NCI-H446 treated with DMSO at 0.1 percent for 48 hours (cell line): ENCODE results near the gene CHRFAM7A.
"Not testable (repeated sequence)": the region's sequence is repeated elsewhere in the genome, so short reads cannot be mapped to it uniquely, and the experiment has no call there.

Experiments used
- DNase-seq: peaks from one replicate; lab custom pipeline; 2025; lab: John Stamatoyannopoulos, UW

Gene CHRFAM7A

DNA sequence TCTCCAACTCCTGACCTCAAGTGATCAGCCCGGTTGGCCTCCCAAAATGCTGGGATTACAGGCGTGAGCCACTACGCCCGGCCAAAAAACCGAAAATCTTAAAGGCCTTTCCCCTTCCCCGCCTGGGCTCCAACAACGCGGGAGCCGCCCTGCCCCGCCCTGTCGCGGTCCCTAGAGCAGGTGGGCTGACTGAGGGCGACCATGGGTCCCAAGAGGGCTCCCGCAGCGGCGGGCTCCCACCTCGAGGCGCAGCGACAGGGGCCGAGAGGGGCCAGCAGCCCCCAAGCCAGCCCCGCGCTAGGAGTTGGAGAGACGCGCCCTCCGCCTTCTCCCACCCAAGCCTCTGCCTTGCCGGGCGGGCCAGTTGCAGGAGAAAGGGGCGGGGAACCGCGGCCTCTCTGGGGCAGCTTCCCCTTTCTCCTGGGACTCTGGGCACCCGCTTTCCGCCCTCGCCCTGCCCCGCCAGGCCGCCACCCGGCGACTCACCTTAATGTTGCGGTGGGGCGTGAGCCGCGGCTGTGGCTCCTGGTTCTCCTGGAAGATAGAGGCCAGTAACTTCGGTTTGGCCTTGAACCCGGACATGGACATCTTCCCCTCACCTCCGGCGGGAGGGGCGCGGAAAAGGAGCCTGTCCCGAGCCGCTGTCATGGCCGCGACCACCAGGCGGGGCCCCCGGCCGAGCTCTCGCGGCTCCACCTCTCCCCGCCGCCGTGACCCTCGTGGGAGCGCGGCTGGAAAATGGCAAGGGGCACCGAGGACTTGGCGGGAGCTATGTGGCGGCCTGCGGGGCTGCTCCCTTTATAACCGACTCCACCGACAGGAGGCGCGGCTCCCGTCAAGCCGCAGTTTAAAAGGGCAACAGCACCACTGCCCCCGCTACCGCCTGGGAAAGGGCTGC is at the start of gene CHRFAM7A:
Gene CHRFAM7A (minus strand): TSS at position 775 of the 898 bp plus-strand sequence. CDS start 10,189 bp downstream, outside the sequence.
- DNase-seq, result not testable (repeated sequence)

GRCh38 chr15:30438348-30438747 is 45.0 kb upstream of the CHRFAM7A start:
- not testable (repeated sequence) for DNase-seq

DNA sequence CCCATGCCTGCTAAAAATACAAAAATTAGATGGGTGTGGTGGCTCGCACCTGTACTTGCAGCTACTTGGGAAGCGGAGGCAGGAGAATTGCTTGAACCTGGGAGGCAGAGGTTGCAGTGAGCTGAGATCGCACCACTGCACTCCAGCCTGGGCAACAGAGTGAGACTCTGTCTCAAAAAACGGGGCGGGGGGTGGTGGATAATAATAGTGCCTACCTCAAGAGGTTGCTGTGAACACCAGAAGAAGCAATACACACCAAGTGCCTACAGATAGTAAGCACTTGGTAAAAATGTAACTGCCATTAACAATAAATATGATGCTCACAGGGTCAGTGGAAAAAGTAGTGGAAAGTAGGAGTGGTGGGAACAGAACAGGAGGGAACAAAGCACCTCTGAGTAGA is 42.5 kb upstream of the CHRFAM7A start:
- DNase-seq, result not testable (repeated sequence)

- DNase-seq, result not testable (repeated sequence)
Observed at GRCh38 chr15:30420723-30421122, 27.4 kb upstream of the CHRFAM7A start.

- DNase-seq, result not testable (repeated sequence)
Observed at GRCh38 chr15:30414160-30414559, 20.8 kb upstream of the CHRFAM7A start, which contains the start of gene GOLGA8R. TSS of gene GOLGA8R (minus strand) at chr15:30414260. CDS start at chr15:30414162, 98 bp downstream.

GRCh38 chr15:30407636-30408035 is 14.3 kb upstream of the CHRFAM7A start:
- not testable (repeated sequence) for DNase-seq

DNA sequence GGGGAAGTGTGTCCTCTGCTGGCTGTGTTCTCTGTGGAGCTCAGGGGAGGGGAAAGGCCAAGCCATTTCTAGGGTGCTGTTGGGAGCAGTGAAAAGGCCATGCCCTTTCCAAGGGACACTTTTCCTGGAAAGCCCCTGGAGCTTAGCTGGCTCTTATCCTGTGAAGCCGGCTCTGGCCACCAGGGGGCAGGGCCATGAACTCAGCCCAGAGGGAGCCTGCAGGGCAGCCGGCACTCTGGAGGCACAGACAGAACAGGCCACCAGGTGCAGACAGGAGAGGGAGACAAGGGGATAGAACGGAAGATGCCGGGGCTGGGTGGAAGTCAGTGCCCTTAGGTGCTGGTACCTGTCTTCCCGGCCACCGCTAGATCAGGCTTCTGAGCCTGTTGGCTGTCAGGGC is 5.6 kb upstream of the CHRFAM7A start:
- DNase-seq, result not testable (repeated sequence)

GRCh38 chr15:30393664-30393991 is 288 bp upstream of the CHRFAM7A start:
- DNase-seq, result not testable (repeated sequence)

- not testable (repeated sequence) for DNase-seq
Observed at GRCh38 chr15:30386318-30386887, 6.9 kb downstream of the CHRFAM7A start.

GRCh38 chr15:30377082-30377413 is 16.3 kb downstream of the CHRFAM7A start:
- not testable (repeated sequence) for DNase-seq

GRCh38 chr15:30376375-30377081 is 16.8 kb downstream of the CHRFAM7A start:
- DNase-seq, result not testable (repeated sequence)

GRCh38 chr15:30375872-30376271 is 17.5 kb downstream of the CHRFAM7A start:
- not testable (repeated sequence) for DNase-seq

DNA sequence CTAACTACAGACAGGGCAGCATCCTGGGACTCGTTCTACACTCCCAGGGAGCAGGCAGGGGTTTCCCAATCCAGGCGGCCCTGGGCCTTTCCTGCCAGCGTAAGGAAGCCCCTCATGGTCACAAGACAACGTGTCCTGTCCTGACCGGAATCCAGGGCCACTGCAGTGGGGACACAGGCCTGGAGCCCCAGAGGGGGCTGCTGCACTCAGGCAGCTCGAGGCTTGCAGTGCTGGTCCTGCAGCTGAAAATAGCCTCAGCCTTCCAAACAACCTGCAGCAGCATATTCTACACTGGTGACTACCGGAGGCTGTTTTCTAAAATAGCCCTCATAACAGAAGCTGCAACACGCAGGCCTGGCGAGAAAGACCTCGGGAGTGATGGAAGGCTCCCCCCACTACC is 18.5 kb downstream of the CHRFAM7A start:
- DNase-seq, result not testable (repeated sequence)

DNA sequence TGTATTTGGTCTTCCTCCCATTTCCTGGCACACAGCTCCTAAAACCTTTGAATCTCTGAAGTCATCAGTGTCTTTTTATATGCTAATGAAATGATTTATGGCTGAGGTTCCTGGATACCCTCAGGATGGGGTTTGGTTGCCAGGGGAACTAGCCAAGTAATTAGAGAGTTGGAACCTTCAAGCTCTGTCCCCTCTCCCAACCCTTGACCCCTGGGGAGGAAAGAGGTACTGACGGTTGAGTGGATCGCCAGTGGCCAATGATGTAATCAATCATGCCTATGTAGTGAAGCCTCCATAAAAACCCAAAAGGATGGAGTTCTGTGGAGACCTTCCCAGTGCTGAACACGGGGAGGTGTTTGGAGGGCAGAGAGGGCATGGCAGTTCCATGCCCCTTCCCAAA is 25.1 kb downstream of the CHRFAM7A start:
- DNase-seq, result not testable (repeated sequence)

DNA sequence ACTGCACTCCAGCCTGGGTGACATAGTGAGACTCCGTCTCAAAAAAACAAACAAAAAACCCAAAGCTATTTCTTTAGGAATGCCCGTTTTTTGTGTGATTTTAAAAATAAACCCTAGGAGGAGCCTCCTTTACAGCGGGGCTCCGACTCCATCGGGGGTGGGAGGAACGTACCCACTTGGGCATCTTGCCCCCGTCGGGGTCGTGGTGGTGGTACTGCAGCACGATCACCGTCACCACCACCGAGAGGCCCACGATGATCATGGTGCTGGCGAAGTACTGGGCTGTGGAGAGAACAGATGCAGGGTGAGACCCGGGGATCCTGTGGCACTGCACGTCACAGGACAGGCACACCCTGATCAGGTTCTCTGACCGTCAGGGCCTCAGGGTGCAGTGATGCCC is 26.1 kb downstream of the CHRFAM7A start:
- not testable (repeated sequence) for DNase-seq

DNA sequence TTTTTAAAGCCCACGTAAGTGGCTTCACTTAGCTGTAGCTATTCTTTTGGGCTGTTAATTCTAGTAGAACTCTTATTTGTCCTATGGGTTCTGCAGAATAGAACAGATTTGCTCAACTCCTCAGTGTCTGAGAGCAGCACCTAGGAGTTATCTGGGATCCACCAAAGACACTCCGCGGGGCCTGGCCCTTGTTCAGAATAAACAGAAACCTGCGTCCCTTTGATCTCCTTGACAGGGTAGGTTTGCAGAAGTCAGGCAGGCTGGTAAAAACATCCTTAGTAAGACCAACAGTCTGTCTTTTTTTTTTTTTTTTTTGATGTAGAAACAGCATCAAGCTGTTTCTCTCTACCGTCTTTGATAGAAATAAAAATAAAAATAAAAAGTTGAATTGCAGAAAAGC is 31.9 kb downstream of the CHRFAM7A start:
- DNase-seq, result not testable (repeated sequence)

DNA sequence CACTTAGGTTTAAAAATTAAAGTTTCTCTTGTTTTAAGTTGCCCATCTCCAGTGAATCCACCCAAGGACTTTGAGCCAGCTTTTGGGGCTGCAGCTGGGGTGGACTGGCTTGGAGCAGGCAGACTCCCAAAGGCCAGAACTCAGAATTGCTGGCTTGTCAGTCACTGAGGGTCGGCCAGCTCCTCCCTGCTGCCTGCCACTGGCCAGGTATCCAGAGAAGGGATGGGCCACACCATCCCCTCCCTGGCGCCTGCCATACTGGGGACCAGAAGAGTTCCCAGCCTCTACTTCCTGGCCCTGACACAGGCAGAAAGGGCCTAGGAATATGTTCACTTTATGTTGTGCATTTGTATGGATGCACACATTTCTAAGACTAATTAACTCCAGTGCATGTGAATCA is 32.4 kb downstream of the CHRFAM7A start:
- not testable (repeated sequence) for DNase-seq

DNA sequence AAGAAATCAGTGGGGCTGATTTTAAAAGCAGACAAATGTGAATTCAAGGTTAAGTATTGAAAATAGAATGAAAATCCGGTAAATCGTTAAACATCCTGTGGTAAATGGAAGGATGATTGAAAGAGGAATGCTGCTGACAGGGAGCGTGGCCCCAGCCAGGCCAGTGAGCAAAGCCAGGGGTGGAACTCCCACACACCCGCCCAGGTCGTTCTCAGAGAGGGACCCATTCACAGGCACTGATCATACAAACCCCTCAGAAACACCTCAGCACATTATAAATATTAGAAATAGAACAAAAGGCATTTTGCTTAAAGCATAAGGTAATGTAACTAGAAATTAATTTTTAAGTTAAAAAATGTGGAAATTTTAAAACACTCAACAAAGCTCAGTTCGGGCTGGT is 38.3 kb downstream of the CHRFAM7A start:
- not testable (repeated sequence) for DNase-seq

GRCh38 chr15:30349803-30350202 is 43.5 kb downstream of the CHRFAM7A start:
- DNase-seq, result not testable (repeated sequence)

DNA sequence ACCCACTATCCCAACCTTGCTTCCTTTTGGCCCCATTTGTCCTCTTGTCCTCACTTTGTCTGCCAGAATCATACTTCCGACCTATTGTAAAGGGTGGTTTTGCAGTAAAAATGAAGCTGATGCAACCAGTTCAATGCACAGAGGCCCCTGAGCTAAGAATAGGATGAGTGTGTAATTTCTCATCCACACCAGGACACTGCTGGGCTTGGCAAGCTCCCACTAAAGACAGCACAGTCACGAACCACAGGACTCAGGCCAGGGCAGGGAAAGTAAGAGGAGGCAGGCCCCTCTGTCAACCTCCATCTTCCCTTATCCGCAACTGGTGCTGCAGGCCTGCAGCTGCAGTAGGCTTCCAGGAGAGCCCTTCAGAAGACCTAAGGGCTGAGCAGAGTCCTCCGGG is 56.8 kb downstream of the CHRFAM7A start:
- not testable (repeated sequence) for DNase-seq

DNA sequence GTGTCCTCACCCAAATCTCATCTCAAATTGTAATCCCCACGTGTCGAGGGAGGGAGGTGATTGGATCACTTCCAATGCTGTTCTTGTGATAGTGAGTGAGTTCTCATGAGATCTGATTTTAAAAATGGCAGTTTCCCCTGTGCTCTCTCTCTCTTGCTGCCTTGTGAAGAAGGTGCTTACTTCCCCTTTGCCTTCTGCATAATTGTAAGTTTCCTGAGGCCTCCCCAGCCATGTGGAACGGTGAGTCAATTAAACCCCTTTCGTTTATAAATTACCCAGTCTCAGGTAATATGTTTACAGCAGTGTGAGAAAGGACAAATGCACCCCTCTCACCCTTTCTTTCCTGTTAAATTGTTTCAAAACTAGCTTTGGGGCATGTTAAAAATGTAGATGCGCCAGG is 59.2 kb downstream of the CHRFAM7A start:
- not testable (repeated sequence) for DNase-seq

- not testable (repeated sequence) for DNase-seq
Observed at GRCh38 chr15:30326145-30326544, 67.2 kb downstream of the CHRFAM7A start.
